Measurements from ENCODE around the gene SPATA9.
"Not testable (repeated sequence)": the region's sequence is repeated elsewhere in the genome, so short reads cannot be mapped to it uniquely, and the experiment has no call there.

SPATA9 gene

DNA sequence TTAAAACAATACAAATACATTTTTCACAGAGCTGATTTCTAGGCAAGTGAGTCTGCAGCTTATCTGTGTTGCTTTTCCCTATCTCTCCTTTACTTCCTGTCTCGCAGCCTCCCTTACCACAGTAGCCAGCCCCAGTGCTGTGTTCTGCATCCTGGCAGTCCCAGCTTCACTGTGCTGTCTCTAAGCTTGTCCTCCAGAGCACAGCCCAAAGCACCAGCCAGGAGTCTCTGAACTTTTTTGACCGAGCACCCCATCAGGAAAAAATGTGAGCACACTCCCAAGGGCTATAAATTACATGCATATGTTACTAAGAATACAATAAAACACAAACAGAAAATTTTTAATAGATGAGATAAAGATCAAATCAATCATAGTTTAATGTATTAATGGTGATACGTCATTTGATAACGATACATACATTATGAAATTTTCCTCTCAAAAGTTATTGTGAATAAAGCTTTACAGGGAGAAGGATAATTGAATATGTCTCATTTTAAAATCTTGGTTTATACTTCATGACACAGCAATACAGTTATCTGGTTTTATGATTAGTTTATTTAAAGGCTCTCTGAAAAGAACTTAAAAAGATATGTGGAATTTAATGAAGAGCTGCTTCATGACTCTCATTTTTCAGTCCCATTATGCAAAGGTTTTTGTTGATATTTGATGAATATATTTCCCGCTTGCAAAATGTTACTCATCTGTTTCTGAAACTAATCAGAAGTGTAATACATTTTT, 41.0 kb upstream of the SPATA9 start:
- Histone ChIP-seq H3K36me3 (ENCODE audit: insufficient read depth, low read length) (no peaks in the 10 kb centered on the region), H3K9me3 (ENCODE audit: control insufficient read depth, insufficient read depth, low read length) (no peaks in the 10 kb centered on the region), H3K9ac (ENCODE audit: low read depth, low read length) (no peak overlapping the region), H3K4me1 (ENCODE audit: insufficient read depth, low read length) (no peaks in the 10 kb centered on the region; the same call in 1 of the 2 replicates)

DNA sequence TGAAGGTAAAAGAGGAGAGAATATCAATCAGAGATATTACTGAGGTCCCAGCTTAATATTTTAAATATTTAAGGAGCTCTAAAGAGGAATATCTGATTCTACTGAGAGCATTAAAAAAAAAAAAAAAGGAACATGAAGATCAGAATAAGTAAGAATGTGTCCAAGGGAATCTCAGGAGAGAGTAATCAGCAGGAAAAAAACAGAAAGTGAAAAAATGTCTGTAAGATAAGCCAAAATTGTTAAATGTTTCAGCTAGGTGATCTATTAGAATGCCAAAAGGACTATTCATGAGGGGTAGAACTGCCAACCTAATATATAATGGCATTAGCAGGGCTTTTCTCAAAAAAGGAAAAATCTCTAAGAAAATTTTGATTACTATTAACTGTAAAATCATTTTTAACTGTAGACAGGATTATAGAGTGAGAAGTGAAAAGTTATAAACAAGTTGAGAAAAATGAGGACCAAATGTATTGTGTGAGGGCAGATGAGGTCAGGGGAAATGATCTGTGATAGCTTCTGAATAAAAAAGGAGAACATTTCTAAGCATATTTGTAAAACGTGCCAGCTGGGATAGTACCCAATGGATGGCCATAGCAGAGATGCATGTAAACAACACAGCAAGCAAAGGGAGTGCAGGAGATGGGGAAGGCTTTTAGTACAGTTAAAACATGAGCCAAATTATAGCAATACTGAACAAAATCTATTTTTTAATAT, 38.9 kb upstream of the SPATA9 start:
- Histone ChIP-seq H3K4me1 (ENCODE audit: insufficient read depth, low read length) (peaks cover 4% of the 10 kb centered on the region; the same call in 1 of the 2 replicates), H3K9ac (ENCODE audit: low read depth, low read length) (no peak overlapping the region), H3K36me3 (ENCODE audit: insufficient read depth, low read length) (no peaks in the 10 kb centered on the region), H3K9me3 (ENCODE audit: control insufficient read depth, insufficient read depth, low read length) (no peaks in the 10 kb centered on the region)

DNA sequence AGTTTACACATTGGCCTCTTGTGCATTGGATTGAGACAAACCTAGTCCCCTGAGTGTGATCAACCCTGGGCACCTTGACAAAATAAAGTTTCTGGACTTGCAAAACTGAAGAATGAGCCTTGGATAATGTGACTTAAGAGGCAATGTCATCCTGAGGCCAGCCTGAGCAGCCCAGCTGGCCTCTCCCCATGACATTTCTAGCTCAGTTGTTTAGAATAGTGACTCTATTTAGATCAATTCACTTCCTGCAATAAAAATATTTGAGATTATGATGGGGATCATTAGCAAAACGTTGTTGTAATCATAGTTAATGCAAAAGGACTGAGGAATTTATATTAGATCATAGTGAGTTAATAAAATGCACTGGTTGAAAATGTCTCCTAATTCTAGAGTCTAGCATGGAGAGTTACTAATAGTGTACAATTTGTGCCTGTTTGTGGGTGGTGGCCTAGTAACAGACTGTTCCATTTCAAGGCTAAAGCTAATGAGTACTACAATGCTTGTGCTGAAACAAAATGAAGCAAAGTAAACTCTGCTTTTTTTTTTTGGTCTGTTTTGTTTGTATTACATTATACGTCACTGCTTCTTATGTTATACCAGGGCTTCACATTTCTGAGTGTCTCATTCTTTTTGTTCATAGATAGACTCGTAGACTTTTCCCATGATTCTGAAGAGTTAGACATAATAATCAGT, 37.4 kb upstream of the SPATA9 start:
- H3K36me3 ChIP-seq (ENCODE audit: insufficient read depth, low read length): no peaks in the 10 kb centered on the region
- H3K4me1 ChIP-seq (ENCODE audit: insufficient read depth, low read length): peaks cover 4% of the 10 kb centered on the region; the same call in 1 of the 2 replicates
- no peaks in the 10 kb centered on the region for H3K9me3 ChIP-seq (ENCODE audit: control insufficient read depth, insufficient read depth, low read length)
- H3K9ac ChIP-seq (ENCODE audit: low read depth, low read length): no peak overlapping the region

DNA sequence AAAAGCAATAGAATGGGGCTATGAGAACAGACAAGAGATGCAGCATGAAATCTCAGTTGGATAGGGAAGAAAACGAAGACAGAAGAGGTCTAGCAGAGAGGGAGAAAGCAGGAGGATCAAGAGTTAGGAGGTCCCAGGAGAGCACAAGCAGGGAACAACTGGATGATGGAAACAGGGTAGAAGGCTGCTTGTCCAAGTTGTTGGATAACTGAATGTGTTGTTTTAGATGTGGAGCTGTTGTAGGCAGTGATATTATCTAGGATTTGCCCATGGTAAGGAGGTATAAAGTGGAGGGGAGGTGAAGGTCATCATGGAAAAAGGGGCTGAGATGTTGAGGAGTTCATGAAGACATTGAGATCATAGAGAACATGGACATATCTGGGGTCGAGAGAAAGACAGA, 35.9 kb upstream of the SPATA9 start:
- H3K4me1 ChIP-seq (ENCODE audit: insufficient read depth, low read length): peaks cover 4% of the 10 kb centered on the region; the same call in 1 of the 2 replicates
- H3K36me3 ChIP-seq (ENCODE audit: insufficient read depth, low read length): no peaks in the 10 kb centered on the region
- H3K9ac ChIP-seq (ENCODE audit: low read depth, low read length): no peak overlapping the region
- no peaks in the 10 kb centered on the region for H3K9me3 ChIP-seq (ENCODE audit: control insufficient read depth, insufficient read depth, low read length)

DNA sequence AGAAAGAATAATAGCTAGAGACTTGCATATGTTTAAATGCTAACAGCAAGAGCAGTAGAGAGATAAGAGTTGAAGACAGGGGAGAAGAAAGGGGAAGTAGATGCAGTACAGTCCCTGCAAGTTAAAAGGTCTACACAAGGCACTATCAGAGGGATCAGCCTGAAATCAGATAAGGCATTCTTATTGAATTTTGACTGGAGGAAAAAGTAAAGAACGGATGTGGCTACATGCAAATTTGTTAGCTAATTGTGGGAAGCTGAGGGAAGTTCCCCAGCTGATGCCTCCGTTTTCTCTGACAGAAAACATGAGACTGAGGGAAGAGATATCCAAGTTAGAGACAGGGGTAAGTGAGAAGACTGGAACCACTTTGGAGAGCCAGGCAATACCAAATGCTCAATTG, 35.4 kb upstream of the SPATA9 start:
- no peaks in the 10 kb centered on the region for H3K36me3 ChIP-seq (ENCODE audit: insufficient read depth, low read length)
- H3K9me3 ChIP-seq (ENCODE audit: control insufficient read depth, insufficient read depth, low read length): no peaks in the 10 kb centered on the region
- peaks cover 4% of the 10 kb centered on the region; the same call in 1 of the 2 replicates for H3K4me1 ChIP-seq (ENCODE audit: insufficient read depth, low read length)
- no peak overlapping the region for H3K9ac ChIP-seq (ENCODE audit: low read depth, low read length)

DNA sequence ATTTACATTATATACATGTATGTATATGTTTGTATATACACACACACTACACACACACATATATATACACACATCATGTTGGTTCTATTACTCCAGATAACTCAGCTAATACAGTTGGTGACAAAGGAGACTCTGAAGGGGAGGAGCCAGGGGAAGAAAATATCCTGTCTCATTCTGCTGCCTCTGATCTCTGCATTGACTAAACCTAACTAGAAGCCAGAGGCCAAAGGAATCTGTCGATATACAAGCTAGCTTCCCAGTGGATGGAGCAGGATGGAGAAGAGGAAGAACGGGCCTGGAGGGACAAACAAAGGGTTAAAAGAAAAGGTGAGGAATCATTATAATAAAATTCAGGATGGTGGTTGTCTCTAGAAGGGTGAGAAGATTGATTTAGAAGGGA, 34.6 kb upstream of the SPATA9 start:
- no peaks in the 10 kb centered on the region for H3K36me3 ChIP-seq (ENCODE audit: insufficient read depth, low read length)
- H3K9ac ChIP-seq (ENCODE audit: low read depth, low read length): no peak overlapping the region
- H3K4me1 ChIP-seq (ENCODE audit: insufficient read depth, low read length): peaks cover 9% of the 10 kb centered on the region; the same call in 1 of the 2 replicates
- H3K9me3 ChIP-seq (ENCODE audit: control insufficient read depth, insufficient read depth, low read length): no peaks in the 10 kb centered on the region

DNA sequence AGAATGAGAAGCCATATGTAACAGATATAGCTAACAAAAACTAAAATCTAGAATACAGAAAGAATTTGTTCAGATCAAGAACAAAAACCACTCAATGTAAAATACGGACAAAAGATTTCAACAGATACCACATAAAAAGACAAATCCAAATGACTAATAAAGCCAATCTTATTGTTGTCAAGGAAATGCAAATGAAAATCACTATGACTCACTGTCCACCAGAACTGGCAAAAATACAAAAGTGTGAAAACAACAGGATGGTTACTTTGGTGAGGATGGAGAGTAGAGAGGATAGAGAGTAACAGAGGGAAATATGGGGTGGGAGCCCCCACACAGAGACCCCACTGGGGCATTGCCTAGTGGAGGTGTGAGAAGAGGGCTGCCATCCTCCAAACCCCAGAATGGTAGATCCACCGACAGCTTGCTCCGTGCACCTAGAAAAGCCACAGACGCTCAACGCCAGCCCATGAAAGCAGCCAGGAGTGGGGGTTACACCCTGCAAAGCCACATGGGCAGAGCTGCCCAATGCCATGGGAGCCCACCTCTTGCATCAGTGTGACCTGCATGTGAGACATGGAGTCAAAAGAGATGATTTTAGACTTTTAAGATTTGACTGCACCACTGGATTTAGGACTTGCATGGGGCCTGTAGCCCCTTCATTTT, 33.1 kb upstream of the SPATA9 start:
- no peak overlapping the region for H3K9ac ChIP-seq (ENCODE audit: low read depth, low read length)
- H3K36me3 ChIP-seq (ENCODE audit: insufficient read depth, low read length): no peaks in the 10 kb centered on the region
- H3K4me1 ChIP-seq (ENCODE audit: insufficient read depth, low read length): peaks cover 14% of the 10 kb centered on the region; the same call in 1 of the 2 replicates
- H3K9me3 ChIP-seq (ENCODE audit: control insufficient read depth, insufficient read depth, low read length): no peaks in the 10 kb centered on the region

DNA sequence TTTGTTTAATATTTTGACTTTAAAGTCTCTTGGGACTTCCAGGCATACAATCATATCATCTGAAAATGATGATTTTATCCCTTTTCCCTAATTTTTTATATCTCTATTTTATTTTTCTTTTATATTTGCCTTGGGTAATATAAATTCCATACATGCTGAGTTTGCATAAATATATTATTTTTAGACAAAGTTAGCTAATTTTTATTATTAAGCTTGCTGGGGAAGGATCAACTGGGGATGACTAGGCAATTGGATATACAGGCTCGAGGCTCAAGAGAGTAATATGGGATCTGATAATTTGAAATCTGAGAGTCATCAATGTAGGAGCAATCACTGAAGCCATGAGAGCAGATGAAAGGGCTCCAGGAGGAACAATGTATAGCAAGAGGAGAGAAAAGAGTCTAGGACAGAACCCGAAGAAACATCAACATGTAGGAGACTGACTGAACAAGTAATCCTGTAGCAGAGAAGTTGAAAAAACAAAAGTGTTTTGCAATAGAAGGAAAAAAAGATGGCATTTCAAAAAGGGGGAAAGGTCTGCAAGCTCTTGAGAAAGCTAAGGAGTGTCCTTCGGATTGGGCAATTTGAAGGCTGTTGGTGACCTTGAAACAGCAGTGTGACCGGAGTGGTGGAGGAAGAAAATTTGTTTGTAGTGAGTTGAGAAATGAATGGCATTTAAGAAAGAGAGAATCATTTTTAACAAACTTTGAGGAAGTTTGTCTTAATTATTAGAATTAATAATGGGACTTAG, 31.3 kb upstream of the SPATA9 start:
- Histone ChIP-seq H3K36me3 (ENCODE audit: insufficient read depth, low read length) (no peaks in the 10 kb centered on the region), H3K9me3 (ENCODE audit: control insufficient read depth, insufficient read depth, low read length) (no peaks in the 10 kb centered on the region), H3K4me1 (ENCODE audit: insufficient read depth, low read length) (peaks cover 14% of the 10 kb centered on the region; the same call in 1 of the 2 replicates), H3K9ac (ENCODE audit: low read depth, low read length) (no peak overlapping the region)

DNA sequence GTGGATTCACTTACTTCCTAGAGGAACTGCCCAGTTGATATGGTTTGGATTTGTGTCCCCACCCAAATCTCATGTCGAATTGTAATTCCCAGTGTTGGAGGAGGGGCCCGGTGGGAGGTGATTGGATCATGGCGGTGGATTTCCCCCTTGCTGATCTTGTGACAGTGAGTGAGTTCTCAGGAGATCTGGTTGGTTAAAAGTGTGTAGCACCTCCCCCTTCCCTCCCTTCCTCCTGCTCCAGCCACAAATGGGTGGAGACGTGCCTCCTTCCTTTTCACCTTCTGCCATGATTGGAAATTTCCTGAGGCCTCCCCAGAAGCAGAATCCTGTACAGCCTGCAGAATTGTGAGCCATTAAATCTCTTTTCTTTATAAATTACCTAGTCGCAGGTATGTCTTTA, 30.5 kb upstream of the SPATA9 start:
- peaks cover 11% of the 10 kb centered on the region; the same call in 1 of the 2 replicates for H3K4me1 ChIP-seq (ENCODE audit: insufficient read depth, low read length)
- not testable (repeated sequence) for H3K9me3 ChIP-seq (ENCODE audit: control insufficient read depth, insufficient read depth, low read length)

DNA sequence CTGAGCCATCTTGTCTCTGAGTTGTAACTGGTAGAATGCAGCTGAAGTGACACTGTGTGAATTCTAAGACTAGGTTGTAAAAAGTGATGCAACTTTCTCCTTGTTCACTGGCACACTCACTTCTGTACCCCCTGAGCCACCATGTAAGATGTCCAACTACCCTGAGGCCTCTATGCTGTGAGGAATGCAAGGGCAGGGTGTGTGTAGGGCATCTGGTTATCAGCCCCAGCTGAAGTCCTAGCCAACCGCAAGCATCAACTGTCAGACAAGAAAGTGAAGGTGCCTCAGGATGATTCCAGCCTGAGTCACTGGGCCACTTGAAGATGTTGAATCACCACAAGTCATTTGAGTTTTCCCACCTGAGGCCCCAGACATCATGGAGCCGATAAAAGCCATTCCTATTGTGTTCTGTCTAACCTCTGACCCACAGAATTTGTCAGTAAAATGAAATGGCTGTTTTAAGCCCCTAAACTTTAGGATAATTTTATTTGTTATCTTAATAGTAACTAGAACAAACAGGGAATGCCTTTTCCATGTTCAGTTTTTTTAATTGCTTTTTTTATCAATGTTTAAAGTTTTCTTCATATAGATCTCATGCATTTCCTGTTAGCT, 29.7 kb upstream of the SPATA9 start:
- H3K9ac ChIP-seq (ENCODE audit: low read depth, low read length): peak overlapping the region; percentile 0; the same call in 1 of the 2 replicates
- H3K4me1 ChIP-seq (ENCODE audit: insufficient read depth, low read length): 0 out of 2 replicates have a peak, but pooled peaks cover 10% of the 10 kb centered on the region
- no peaks in the 10 kb centered on the region for H3K36me3 ChIP-seq (ENCODE audit: insufficient read depth, low read length)
- no peaks in the 10 kb centered on the region for H3K9me3 ChIP-seq (ENCODE audit: control insufficient read depth, insufficient read depth, low read length)

More for the DNA sequence above, 30.5 kb upstream of the SPATA9 start:
- H3K9ac ChIP-seq (ENCODE audit: low read depth, low read length); H3K36me3 ChIP-seq (ENCODE audit: insufficient read depth, low read length): not testable (repeated sequence)

DNA sequence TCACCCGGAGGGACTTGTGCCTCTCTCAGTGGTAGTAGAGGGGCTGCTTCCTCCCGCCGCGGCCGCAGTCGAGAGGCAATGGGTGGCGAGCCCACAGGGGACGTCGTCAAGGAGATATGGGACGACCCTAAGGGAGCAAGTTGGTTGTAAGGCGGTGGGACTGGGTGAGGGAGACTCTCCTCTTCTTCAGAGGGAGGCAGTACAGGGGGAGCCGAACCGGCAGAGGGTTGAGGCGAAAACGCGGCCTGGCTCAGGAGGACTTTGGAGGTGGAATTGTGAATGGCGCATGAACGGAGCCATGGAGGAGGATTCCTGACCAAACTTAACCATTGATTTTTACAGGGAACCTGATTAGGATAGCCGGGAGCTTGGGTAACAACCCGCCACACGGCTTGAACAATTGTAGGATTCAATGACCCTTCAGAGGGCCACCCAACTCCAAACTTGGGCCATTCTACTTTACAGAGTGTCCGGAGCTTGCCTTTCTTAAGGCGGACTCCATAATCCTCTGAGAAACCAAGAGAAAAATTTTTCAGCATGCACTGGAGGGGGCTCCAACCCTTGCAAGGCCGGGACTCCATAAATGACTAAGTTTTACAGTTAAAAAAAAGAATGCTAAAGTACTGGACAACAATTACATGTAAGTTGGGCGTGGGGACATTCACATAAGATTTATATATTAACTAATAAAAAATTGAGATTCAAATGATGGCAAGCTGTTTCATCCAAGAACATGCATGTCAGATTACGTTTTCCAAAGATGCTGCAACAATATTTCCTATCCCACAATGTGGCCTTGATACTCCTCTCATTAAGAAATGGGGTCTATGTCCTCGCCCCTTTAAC, 28.9 kb upstream of the SPATA9 start:
- Histone ChIP-seq H3K9ac (ENCODE audit: low read depth, low read length) (peak overlapping the region; percentile 56; the same call in 1 of the 2 replicates), H3K36me3 (ENCODE audit: insufficient read depth, low read length) (no peaks in the 10 kb centered on the region), H3K4me1 (ENCODE audit: insufficient read depth, low read length) (0 out of 2 replicates have a peak, but pooled peaks cover 10% of the 10 kb centered on the region), H3K9me3 (ENCODE audit: control insufficient read depth, insufficient read depth, low read length) (no peaks in the 10 kb centered on the region)

DNA sequence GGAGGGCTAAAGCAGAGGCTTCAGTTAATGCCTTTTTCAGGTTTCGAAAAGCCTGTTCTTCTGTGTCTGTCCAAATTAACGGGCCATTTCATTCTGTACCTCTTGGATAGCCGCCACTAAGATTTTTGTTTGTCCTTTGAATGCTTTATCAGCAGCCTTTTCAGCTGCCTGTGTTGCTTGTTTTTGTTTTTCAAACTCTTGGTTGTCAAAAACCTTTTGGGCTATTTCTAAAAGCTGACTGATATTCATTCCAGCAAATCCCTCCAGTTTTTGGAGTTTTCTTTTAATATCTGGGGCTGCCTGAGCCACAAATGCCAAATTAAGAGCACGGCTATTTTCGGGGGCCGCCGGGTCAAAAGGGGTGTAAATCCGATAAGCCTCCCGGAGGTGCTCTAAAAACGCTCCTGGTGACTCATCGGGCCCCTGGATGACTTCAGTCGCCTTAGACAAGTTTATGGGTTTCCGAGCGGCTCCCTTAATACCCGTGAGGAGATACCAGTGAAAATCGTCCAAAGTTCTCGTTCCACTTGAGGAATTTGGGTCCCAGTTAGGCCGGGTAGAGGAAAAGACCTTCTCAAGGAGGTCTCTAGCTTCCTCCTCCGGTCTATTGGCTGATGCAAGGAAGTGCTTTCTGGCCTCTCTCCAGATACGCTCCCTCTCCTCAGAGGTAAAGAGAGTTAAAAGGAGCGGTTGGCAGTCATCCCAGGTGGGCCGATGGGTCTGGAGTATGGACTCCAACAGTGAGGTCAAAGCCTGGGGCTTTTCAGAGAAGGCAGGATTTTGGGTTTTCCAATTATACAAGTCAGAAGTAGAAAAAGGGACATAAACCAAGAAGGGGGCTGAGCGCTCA, 28.1 kb upstream of the SPATA9 start:
- H3K36me3 ChIP-seq (ENCODE audit: insufficient read depth, low read length); H3K9me3 ChIP-seq (ENCODE audit: control insufficient read depth, insufficient read depth, low read length); H3K4me1 ChIP-seq (ENCODE audit: insufficient read depth, low read length): not testable (repeated sequence)
- peak overlapping the region; percentile 56; the same call in 1 of the 2 replicates for H3K9ac ChIP-seq (ENCODE audit: low read depth, low read length)

Measured in ES-I3 (cell line).